Astrocyte of the spinal cord (primary cell): Measurements from ENCODE around the gene GTF3C4.

Source experiments
- DNase-seq: peaks from one replicate; pipeline ENCODE4 v3.0.0; 2011; ENCODE audit warnings: low read depth, low spot score
- H3K4me3 ChIP-seq: 2 replicates; pipeline ENCODE4 v1.5.1; 2011; ENCODE audit warnings: low read depth, mild to moderate bottlenecking, low read length, moderate library complexity
- CTCF ChIP-seq: IDR thresholded peaks from 2 replicates; pipeline ENCODE4 v1.5.1; 2012; ENCODE audit warnings: low read depth, mild to moderate bottlenecking, low read length, inconsistent platforms
- in situ Hi-C: cut with HindIII; loops from 2 replicates; pipeline ENCODE4 v1.10.0; 2017; ENCODE audit warnings: low sequenced_read_pairs

The GTF3C4 gene

GRCh38 chr9:132725306-132725705 lies 55.0 kb downstream of the GTF3C4 start:
- no peak for DNase-seq
- in situ Hi-C loops, result no loop called here
- no peak for TF ChIP-seq CTCF
- H3K4me3 ChIP-seq, result no peak overlapping the region

- no peak for DNase-seq
- no peak for TF ChIP-seq CTCF
- no peak overlapping the region for H3K4me3 ChIP-seq
- in situ Hi-C loops, result no loop called here
These were observed 56.4 kb downstream of the GTF3C4 start for GRCh38 chr9:132726576-132727130.

GRCh38 chr9:132728071-132728470 lies 57.8 kb downstream of the GTF3C4 start:
- no peak for TF ChIP-seq CTCF
- H3K4me3 ChIP-seq, result no peak overlapping the region
- in situ Hi-C loops, result no loop called here
- no peak for DNase-seq

GRCh38 chr9:132728497-132728896 lies 58.2 kb downstream of the GTF3C4 start:
- TF ChIP-seq CTCF, result no peak
- in situ Hi-C loops, result no loop called here
- H3K4me3 ChIP-seq, result no peak overlapping the region
- DNase-seq, result no peak

- no peak overlapping the region for H3K4me3 ChIP-seq
- no peak for DNase-seq
- TF ChIP-seq CTCF, result no peak
- in situ Hi-C loops, result no loop called here
These were observed 59.1 kb downstream of the GTF3C4 start for GRCh38 chr9:132729235-132729890.

GRCh38 chr9:132730054-132731033 lies 60.1 kb downstream of the GTF3C4 start:
- no peak for TF ChIP-seq CTCF
- in situ Hi-C loops, result no loop called here
- H3K4me3 ChIP-seq, result no peak overlapping the region
- no peak for DNase-seq
